NCI-H2081 treated with DMSO at 0.1 percent for 48 hours (cell line): ENCODE data around the gene QRICH1.
"Not testable (repeated sequence)": the region's sequence is repeated elsewhere in the genome, so short reads cannot be mapped to it uniquely, and the experiment has no call there.

ENCODE experiments used
- DNase-seq: peaks from one replicate; lab custom pipeline; 2025; lab: John Stamatoyannopoulos, UW

QRICH1 gene

DNA sequence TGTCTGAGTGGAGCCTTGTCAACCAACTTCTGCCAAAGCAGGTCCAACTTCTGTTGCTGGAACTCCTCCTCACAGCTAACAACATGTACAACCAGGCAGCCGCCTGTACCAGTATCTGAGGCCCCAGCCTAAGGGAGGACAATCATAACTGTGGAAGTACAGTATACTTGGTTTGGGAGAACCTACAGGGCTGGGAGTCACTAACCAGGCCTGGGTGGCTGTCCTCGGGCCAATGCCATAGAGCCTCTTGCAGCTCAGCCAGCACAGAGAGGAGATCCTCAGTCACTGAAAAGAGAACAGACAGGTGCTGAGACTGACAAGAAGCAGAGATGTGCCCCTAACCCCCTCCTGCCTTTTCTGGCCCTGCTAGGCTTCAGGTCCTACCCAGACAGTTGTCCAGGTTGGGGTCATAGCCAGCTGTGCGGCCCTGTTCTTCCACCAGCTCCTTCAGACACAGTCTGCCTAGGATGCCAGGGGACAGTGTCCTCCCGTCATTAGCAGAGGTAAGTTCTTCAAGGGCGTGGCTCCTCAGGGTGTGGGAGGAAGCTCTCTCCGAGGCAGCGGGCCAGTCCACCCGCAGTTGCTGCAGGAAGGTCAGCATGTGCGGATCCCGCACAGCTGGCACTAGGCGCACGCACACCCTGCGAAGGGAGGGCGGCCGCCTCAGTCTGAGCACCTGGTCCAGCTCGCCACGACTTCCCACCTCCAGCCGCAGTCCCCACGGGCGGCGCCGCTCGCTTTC, 76.5 kb downstream of the QRICH1 start:
- DNase-seq = no peak

GRCh38 chr3:49016414-49017228, 77.2 kb downstream of the QRICH1 start:
- no peak for DNase-seq

DNA sequence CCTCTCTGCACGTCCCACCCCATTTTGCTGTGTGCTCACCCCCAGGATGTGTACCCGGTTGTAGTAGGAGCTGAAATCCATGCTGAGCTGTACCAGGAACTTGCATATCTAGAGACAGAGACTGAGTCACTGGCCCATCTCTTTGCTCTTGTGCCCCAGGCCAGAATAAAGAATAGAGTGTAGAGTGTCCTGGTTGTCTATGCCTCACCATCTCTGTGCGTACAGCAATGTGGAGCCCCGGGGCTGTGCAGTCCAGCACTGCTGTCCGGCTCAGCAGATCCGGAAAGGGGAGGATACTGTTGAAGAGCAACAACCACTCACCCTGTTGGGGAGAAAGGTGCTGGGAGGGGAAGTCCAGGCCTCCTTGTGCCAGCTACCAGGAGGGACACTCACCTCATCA, 78.1 kb downstream of the QRICH1 start:
- no peak for DNase-seq

DNA sequence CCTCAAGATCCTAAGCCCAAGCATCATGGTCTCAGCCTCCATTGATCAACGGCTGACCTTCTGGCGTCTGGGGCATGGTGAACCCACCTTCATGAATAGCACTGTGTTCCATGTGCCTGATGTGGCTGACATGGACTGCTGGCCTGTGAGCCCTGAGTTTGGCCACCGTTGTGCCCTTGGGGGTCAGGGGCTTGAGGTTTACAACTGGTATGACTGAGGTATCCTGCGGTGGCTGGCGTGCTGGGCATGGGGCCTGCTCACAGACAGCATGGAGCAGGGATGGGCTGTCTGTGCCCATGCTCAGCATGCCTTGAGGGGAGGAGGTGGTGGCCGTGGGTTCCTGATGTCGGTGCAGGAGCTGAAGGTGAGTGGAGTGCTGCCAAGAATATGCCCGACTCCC, 78.8 kb downstream of the QRICH1 start:
- DNase-seq = no peak

DNA sequence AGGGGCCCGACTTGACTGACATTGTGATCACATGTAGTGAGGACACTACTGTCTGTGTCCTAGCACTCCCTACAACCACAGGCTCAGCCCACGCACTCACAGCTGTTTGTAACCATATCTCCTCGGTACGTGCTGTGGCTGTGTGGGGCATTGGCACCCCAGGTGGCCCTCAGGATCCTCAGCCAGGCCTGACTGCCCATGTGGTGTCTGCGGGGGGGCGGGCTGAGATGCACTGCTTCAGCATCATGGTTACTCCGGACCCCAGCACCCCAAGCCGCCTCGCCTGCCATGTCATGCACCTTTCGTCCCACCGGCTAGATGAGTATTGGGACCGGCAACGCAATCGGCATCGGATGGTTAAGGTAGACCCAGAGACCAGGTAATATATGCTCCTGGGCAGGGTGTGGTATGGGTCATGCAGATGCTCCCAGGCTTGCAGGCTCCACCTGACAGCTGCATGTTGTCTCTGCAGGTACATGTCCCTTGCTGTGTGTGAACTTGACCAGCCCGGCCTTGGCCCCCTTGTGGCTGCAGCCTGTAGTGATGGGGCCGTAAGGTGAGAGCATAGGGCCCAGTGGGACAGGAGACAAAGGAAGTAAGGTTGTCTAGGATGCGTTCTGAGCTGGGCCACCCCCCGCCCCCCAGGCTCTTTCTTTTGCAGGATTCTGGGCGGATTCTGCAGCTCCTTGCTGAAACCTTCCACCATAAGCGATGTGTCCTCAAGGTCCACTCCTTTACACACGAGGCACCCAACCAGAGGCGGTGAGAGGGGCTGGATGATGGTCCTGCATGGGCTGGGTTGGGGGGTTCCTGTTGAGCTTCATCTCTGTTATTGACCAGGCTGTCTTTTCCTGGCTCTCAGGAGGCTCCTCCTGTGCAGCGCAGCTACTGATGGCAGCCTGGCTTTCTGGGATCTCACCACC, 79.9 kb downstream of the QRICH1 start:
- no peak for DNase-seq

DNA sequence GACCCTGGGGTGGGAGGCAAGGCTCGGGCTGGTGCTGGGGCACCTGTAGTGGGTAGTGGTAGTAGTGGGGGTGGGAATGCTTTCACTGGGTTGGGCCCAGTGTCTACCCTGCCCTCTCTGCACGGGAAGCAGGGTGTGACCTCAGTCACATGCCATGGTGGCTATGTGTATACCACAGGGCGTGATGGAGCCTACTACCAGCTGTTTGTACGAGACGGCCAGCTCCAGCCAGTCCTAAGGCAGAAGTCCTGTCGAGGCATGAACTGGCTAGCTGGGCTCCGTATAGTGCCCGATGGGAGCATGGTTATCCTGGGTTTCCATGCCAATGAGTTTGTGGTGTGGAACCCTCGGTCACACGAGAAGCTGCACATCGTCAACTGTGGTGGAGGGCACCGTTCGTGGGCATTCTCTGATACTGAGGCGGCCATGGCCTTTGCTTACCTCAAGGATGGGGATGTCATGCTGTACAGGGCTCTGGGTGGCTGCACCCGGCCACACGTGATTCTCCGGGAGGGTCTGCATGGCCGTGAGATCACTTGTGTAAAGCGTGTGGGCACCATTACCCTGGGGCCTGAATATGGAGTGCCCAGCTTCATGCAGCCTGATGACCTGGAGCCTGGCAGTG, 80.6 kb downstream of the QRICH1 start:
- no peak for DNase-seq

DNA sequence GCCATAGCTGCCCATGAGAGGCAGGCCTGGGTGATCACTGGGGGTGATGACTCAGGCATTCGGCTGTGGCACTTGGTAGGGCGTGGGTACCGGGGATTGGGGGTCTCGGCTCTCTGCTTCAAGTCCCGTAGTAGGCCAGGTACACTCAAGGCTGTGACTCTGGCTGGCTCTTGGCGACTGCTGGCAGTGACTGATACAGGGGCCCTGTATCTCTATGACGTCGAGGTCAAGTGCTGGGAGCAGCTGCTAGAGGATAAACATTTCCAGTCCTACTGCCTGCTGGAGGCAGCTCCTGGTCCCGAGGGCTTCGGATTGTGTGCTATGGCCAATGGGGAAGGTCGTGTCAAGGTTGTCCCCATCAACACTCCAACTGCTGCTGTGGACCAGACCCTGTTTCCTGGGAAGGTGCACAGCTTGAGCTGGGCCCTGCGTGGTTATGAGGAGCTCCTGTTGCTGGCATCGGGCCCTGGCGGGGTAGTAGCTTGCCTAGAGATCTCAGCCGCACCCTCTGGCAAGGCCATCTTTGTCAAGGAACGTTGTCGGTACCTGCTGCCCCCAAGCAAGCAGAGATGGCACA, 81.3 kb downstream of the QRICH1 start:
- no peak for DNase-seq

GRCh38 chr3:49009396-49009795, 84.5 kb downstream of the QRICH1 start:
- DNase-seq = no peak

- not testable (repeated sequence) for DNase-seq
These were observed 85.2 kb downstream of the QRICH1 start for GRCh38 chr3:49008627-49009026.

DNA sequence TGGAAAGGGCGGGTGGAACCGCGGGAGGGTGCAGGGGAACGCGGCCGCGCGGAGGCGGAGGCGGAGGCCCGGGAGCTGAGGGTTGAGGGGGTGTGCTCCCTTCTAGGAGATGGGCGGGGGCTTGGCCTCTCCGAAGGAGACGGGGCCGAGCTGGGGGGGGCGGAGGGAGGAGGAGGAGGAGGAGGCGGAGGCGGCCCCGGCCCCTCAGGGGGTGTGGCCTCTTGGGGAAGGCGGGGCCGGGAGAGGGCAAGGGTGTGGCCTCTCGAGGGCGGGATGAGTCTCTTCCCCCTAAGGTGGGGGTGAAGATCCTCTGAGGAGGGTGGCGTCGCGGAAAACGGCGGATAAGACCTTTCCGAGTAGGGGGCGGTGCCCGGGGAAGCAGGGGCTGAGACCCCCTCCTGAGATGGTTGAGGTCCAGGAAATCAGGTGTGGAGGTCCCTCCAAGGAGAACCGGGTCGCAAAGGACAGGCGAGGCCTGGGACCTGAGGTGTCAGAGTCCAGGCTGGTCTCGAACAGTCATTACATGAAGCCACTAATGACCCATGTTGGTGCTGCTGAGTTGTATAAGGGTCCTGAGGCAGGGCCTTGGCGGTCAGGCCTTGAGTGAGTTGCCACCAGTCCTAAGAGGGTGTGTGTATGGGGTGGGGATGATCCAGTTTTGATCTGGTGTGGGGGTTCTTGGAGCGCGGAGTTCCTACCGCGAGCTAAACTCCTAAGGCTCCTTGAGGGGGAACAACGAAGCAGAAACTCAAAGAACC, 85.9 kb downstream of the QRICH1 start:
- no peak for DNase-seq

GRCh38 chr3:49007068-49007770, 86.7 kb downstream of the QRICH1 start, which contains the start of gene WDR6:
TSS of gene WDR6 (plus strand) at chr3:49007391. CDS start at chr3:49007432, 41 bp downstream.
- DNase-seq = peak; percentile 75

DNA sequence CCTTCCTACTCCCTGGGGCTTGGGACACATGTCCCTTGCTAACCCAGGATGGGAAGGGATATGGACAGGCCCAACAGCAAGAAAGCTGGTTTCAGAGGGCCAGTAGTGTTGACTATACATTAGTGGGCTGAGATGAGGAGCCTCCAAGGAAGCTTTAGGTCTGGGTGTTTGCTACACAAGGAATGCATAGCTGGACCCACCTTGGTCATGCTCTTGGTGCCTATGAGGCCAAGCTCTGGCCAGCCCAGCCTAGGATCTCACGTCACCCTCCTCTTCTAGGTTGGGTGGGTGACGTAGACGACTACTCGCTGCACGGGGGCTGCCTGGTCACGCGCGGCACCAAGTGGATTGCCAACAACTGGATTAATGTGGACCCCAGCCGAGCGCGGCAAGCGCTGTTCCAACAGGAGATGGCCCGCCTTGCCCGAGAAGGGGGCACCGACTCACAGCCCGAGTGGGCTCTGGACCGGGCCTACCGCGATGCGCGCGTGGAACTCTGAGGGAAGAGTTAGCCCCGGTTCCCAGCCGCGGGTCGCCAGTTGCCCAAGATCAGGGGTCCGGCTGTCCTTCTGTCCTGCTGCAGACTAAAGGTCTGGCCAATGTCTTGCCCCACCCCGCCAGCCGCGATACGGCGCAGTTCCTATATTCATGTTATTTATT, 87.3 kb downstream of the QRICH1 start:
- DNase-seq = no peak

GRCh38 chr3:49005998-49006397, 87.9 kb downstream of the QRICH1 start:
- DNase-seq = no peak

GRCh38 chr3:49005303-49005680, 88.6 kb downstream of the QRICH1 start:
- no peak for DNase-seq

DNA sequence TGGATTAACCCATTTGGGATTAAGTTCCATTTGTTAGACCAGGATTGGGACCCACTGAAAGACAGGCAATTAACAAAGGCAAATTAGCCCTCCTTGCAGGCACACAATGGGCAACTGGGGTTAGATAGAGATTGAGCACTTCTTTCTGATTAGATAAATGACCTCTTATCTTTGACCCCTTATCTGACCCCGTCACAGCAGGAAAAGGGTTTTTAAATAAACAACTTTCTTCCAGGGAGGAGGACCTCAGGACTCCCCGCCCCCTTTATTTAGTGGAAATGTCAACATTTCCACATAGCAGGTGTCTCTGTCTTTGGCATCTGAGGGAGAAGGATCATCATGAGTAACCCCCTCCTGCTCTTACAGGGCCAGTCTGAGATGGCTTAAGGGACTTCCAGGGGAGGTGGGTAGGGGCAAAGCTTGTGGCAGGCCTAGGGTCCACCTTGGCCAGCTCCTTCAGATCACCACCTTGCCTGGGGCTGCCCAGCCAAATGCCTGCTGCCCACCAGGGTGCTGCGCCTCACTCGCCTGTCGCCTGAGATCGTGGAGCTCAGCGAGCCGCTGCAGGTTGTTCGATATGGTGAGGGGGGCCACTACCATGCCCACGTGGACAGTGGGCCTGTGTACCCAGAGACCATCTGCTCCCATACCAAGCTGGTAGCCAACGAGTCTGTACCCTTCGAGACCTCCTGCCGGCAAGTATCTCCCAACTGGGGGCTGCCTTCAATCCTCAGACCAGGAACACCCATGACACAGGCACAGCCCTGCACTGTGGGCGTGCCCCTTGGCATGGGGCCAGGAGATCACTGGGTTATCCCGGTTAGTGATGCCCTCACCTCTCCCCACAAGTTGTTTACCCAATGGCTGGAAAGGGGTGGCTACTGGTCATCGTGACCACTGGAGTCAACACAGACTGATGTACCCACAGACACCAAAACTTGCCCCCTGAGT, 89.2 kb downstream of the QRICH1 start:
- no peak for DNase-seq

- DNase-seq = no peak
These were observed 92.7 kb downstream of the QRICH1 start for GRCh38 chr3:49001155-49001554.

GRCh38 chr3:48999085-48999858, 94.6 kb downstream of the QRICH1 start:
- DNase-seq = no peak
